IPS DF 4.7 (cell line): ENCODE results near the gene MACROD2.
"Not testable (repeated sequence)": the region's sequence is repeated elsewhere in the genome, so short reads cannot be mapped to it uniquely, and the experiment has no call there.

Experiments used
- DNase-seq: peaks from one replicate; pipeline ENCODE4 v3.0.0-alpha.2; 2013; ENCODE audit warnings: low spot score; ENCODE audit errors: extremely low read depth

The MACROD2 gene

GRCh38 chr20:15977758-15978157, 1982.4 kb downstream of the MACROD2 start:
- DNase-seq: no peak

- not testable (repeated sequence) for DNase-seq
Measured at GRCh38 chr20:15985494-15986368, 1990.4 kb downstream of the MACROD2 start.

GRCh38 chr20:15986690-15987089, 1991.4 kb downstream of the MACROD2 start:
- no peak for DNase-seq

GRCh38 chr20:15991279-15991678, 1996.0 kb downstream of the MACROD2 start:
- DNase-seq: no peak

- DNase-seq: no peak
Measured at GRCh38 chr20:15992564-15992963, 1997.2 kb downstream of the MACROD2 start.

GRCh38 chr20:16000112-16000511, 2004.8 kb downstream of the MACROD2 start:
- DNase-seq: no peak

- no peak for DNase-seq
Measured at GRCh38 chr20:16001286-16001685, 2006.0 kb downstream of the MACROD2 start.

GRCh38 chr20:16003310-16003709, 2008.0 kb downstream of the MACROD2 start:
- DNase-seq: no peak

GRCh38 chr20:16004108-16004854, 2009.0 kb downstream of the MACROD2 start:
- DNase-seq: no peak

- DNase-seq: no peak
Measured at GRCh38 chr20:16005021-16005914, 2010.0 kb downstream of the MACROD2 start.

GRCh38 chr20:16005915-16006493, 2010.7 kb downstream of the MACROD2 start:
- DNase-seq: no peak

- no peak for DNase-seq
Measured at GRCh38 chr20:16007164-16007563, 2011.8 kb downstream of the MACROD2 start.

- no peak for DNase-seq
Measured at GRCh38 chr20:16007962-16008361, 2012.6 kb downstream of the MACROD2 start.

- DNase-seq: no peak
Measured at GRCh38 chr20:16011056-16011455, 2015.7 kb downstream of the MACROD2 start.

- DNase-seq: no peak
Measured at GRCh38 chr20:16011519-16011918, 2016.2 kb downstream of the MACROD2 start.

GRCh38 chr20:16012934-16013333, 2017.6 kb downstream of the MACROD2 start:
- DNase-seq: not testable (repeated sequence)

- DNase-seq: no peak
Measured at GRCh38 chr20:16013631-16014030, 2018.3 kb downstream of the MACROD2 start.

- DNase-seq: no peak
Measured at GRCh38 chr20:16014436-16014835, 2019.1 kb downstream of the MACROD2 start.

- DNase-seq: no peak
Measured at GRCh38 chr20:16017656-16018055, 2022.3 kb downstream of the MACROD2 start.

- no peak for DNase-seq
Measured at GRCh38 chr20:16018881-16019280, 2023.6 kb downstream of the MACROD2 start.

- DNase-seq: no peak
Measured at GRCh38 chr20:16020971-16021370, 2025.7 kb downstream of the MACROD2 start.
